ENCODE data around the gene TFDP3. TPM values are rescaled to one million over a fixed set of nuclear protein-coding genes. Genes with fewer than 3 reads are reported as not detected.

The TFDP3 gene
- total and polyA plus RNA-seq, 2 donors from 2014 or later: not detected

DNA sequence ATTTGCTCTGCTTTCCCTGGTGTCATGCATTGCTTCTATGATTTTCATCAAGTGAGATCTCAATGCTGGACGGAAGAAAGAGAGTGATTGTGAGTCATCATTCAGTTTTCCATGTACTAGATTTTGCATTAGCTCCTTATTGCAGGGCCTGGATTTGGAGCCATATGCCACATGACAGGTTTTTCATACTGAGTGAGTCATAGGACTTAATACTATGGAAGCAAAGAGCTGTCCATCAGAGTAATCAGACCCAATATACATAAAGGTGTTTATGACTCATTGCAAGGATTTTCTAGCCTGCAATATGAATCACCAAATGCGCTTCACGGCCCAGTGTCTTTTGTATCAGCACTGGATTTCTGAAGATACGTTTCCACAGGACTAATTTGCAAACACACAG, 11.2 kb upstream of the TFDP3 start:
- Histone ChIP-seq H3K27ac (ENCODE audit: low read depth in 2 of 2, low read length in 2 of 2) (no peak overlapping the region), H3K36me3 (ENCODE audit: control insufficient read depth in 2 of 3, insufficient read depth in 3 of 3, low read length in 3 of 3) (no peaks in the 10 kb centered on the region), H3K4me3 (ENCODE audit: low read length in 3 of 3) (no peak overlapping the region), H3K4me1 (ENCODE audit: control insufficient read depth in 2 of 3, insufficient read depth in 2 of 3, low read depth in 1 of 3, low read length in 3 of 3) (no peaks in the 10 kb centered on the region), H3K27me3 (ENCODE audit: control insufficient read depth, insufficient read depth, low read length) (peaks cover 4% of the 10 kb centered on the region), H3K9me3 (ENCODE audit: control insufficient read depth in 2 of 3, insufficient read depth in 1 of 3, low read length in 3 of 3) (no peaks in the 10 kb centered on the region), H3K9ac (ENCODE audit: low read length in 3 of 3) (no peak overlapping the region)
- DNase-seq (no peak), FAIRE-seq (no peak)
- no peak for TF ChIP-seq CTCF (IDR thresholded peaks at IDR 0.05; ENCODE audit: borderline replicate concordance, extremely low read depth, insufficient read depth)
- intact Hi-C loops (cut with DNase I): no loop called here

DNA sequence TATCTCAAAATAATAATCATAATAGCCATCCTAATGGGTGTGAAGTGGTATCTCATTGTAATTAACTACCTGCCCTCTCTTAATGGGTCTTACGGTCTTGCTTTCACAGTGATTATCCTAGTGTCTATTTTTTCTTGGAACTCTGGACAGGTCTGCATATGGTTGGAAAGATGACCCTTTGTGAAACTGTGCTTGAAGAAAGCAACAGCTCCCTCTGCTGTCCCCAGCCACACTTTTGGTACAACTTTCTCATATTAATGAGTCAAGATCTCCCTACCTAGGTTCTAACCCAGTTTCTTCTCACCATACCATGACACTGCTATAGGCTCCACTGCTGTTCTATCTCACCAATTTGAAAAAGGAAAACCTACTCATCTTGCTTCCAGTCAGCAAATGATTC, 2.4 kb downstream of the TFDP3 start:
- no peak for FAIRE-seq

DNA sequence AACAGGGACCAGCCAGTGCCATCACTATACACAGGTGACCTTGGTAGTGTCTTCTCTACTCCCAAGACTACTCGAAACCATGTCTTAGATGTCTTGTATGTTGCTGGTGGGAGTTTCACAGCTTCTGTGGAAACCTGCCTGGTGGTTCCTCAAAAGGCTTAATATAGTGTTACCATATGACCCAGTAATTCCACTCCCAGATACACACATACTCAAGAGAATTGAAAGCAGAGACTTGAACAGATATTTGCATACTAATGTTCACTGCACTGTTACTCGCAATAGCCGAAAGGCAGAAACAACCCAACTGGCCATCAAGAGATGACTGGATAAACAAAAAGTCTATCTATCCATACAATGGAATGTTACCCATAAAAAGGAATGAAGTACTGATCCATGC, 3.1 kb downstream of the TFDP3 start:
- H3K9ac ChIP-seq (ENCODE audit: low read length in 3 of 3): no peak overlapping the region
- DNase-seq: no peak
- no peak for TF ChIP-seq CTCF (IDR thresholded peaks at IDR 0.05; ENCODE audit: borderline replicate concordance, extremely low read depth, insufficient read depth)
- intact Hi-C loops (cut with DNase I): no loop called here
- no peak for FAIRE-seq
- H3K4me3 ChIP-seq (ENCODE audit: low read length in 3 of 3): no peak overlapping the region
- H3K4me1 ChIP-seq (ENCODE audit: control insufficient read depth in 2 of 3, insufficient read depth in 2 of 3, low read depth in 1 of 3, low read length in 3 of 3): no peaks in the 10 kb centered on the region
- no peaks in the 10 kb centered on the region for H3K27me3 ChIP-seq (ENCODE audit: control insufficient read depth, insufficient read depth, low read length)
- H3K36me3 ChIP-seq (ENCODE audit: control insufficient read depth in 2 of 3, insufficient read depth in 3 of 3, low read length in 3 of 3): no peaks in the 10 kb centered on the region
- no peaks in the 10 kb centered on the region for H3K9me3 ChIP-seq (ENCODE audit: control insufficient read depth in 2 of 3, insufficient read depth in 1 of 3, low read length in 3 of 3)
- H3K27ac ChIP-seq (ENCODE audit: low read depth in 2 of 2, low read length in 2 of 2): no peak overlapping the region

More for the DNA sequence above, 2.4 kb downstream of the TFDP3 start:
- Histone ChIP-seq H3K4me1 (ENCODE audit: control insufficient read depth in 2 of 3, insufficient read depth in 2 of 3, low read depth in 1 of 3, low read length in 3 of 3) (no peaks in the 10 kb centered on the region), H3K4me3 (ENCODE audit: low read length in 3 of 3) (no peak overlapping the region), H3K36me3 (ENCODE audit: control insufficient read depth in 2 of 3, insufficient read depth in 3 of 3, low read length in 3 of 3) (no peaks in the 10 kb centered on the region), H3K27ac (ENCODE audit: low read depth in 2 of 2, low read length in 2 of 2) (no peak overlapping the region), H3K27me3 (ENCODE audit: control insufficient read depth, insufficient read depth, low read length) (no peaks in the 10 kb centered on the region), H3K9me3 (ENCODE audit: control insufficient read depth in 2 of 3, insufficient read depth in 1 of 3, low read length in 3 of 3) (no peaks in the 10 kb centered on the region), H3K9ac (ENCODE audit: low read length in 3 of 3) (no peak overlapping the region)
- peak in 4 of 5 donors; percentile 22 to 36 (median 24) for DNase-seq
- intact Hi-C loops (cut with DNase I): no loop called here
- no peak for TF ChIP-seq CTCF (IDR thresholded peaks at IDR 0.05; ENCODE audit: borderline replicate concordance, extremely low read depth, insufficient read depth)

DNA sequence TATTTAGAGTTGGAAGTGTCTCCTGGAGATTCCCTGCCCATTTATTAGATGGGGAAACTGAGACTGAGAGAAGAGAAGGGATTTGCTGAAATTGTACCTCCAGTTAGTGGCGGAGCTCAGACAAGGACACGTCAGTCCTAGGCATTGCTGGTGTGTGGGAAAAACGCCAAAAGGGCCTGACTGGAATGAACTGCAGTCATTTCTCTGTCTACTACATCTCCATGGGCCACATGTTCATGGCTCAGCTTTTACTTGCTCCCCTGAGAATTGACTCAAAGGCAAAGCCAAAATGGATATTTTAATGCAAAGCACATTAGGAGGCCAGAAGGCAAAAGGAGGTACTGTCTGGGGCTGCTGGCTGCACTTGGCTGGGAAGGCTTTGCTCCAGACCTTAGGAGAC, 3.9 kb downstream of the TFDP3 start:
- Histone ChIP-seq H3K4me1 (ENCODE audit: control insufficient read depth in 2 of 3, insufficient read depth in 2 of 3, low read depth in 1 of 3, low read length in 3 of 3) (no peaks in the 10 kb centered on the region), H3K27me3 (ENCODE audit: control insufficient read depth, insufficient read depth, low read length) (no peaks in the 10 kb centered on the region), H3K4me3 (ENCODE audit: low read length in 3 of 3) (no peak overlapping the region), H3K9ac (ENCODE audit: low read length in 3 of 3) (no peak overlapping the region), H3K9me3 (ENCODE audit: control insufficient read depth in 2 of 3, insufficient read depth in 1 of 3, low read length in 3 of 3) (no peaks in the 10 kb centered on the region), H3K36me3 (ENCODE audit: control insufficient read depth in 2 of 3, insufficient read depth in 3 of 3, low read length in 3 of 3) (no peaks in the 10 kb centered on the region), H3K27ac (ENCODE audit: low read depth in 2 of 2, low read length in 2 of 2) (no peak overlapping the region)
- intact Hi-C loops (cut with DNase I): no loop called here
- no peak for FAIRE-seq
- no peak for TF ChIP-seq CTCF (IDR thresholded peaks at IDR 0.05; ENCODE audit: borderline replicate concordance, extremely low read depth, insufficient read depth)
- DNase-seq: no peak

Data from kidney (tissue), 14 donors.